SK-N-SH treated with all-trans-retinoic acid at 6 μM for 48 hours (cell line): ENCODE results near the gene PXYLP1.

Experiments used
- ATAC-seq: fragments of 200-7000 bp; cut with Tn5 transposase; 3 replicates; pipeline ENCODE4 v1.9.1; 2020; ENCODE audit warnings: mild to moderate bottlenecking, moderate library complexity
- ARNTL ChIP-seq: fragments of 450-650 bp; formaldehyde crosslinking; IDR thresholded peaks from 2 replicates; pipeline ENCODE4 v1.5.0; 2020; ENCODE audit warnings: low read depth, mild to moderate bottlenecking, moderate library complexity, borderline replicate concordance
- BACH2 ChIP-seq: fragments of 250-450 bp; sonication (Bioruptor Pico); IDR thresholded peaks from 2 replicates; pipeline ENCODE4 v1.9.0; 2021; ENCODE audit warnings: mild to moderate bottlenecking, borderline replicate concordance
- CREB5 ChIP-seq: fragments of 250-450 bp; sonication (Bioruptor Pico); IDR thresholded peaks from 2 replicates; pipeline ENCODE4 v1.5.1; 2020; ENCODE audit warnings: low read depth, mild to moderate bottlenecking, moderate library complexity
- ESRRG ChIP-seq: fragments of 250-450 bp; sonication (Bioruptor Pico); IDR thresholded peaks from 2 replicates; pipeline ENCODE4 v1.6.1; 2021; ENCODE audit warnings: mild to moderate bottlenecking
- GLIS3 ChIP-seq: fragments of 250-450 bp; sonication (Bioruptor Pico); IDR thresholded peaks from 2 replicates; pipeline ENCODE4 v1.5.0; 2020; ENCODE audit warnings: mild to moderate bottlenecking, moderate library complexity
- ISL1 ChIP-seq: fragments of 250-450 bp; sonication (Bioruptor Pico); IDR thresholded peaks from 2 replicates; pipeline ENCODE4 v2.1.2; 2022; ENCODE audit warnings: mild to moderate bottlenecking, moderate library complexity
- POU6F1 ChIP-seq: fragments of 250-450 bp; sonication (Bioruptor Pico); IDR thresholded peaks from 2 replicates; pipeline ENCODE4 v1.8.0; 2021; ENCODE audit warnings: low read depth, mild to moderate bottlenecking, moderate library complexity, borderline replicate concordance
- SNAI2 ChIP-seq: fragments of 250-450 bp; sonication (Bioruptor Pico); IDR thresholded peaks from 2 replicates; pipeline ENCODE4 v1.5.0; 2020; ENCODE audit warnings: mild to moderate bottlenecking, moderate library complexity
- TCF4 ChIP-seq: fragments of 250-450 bp; sonication (Bioruptor Pico); IDR thresholded peaks from 2 replicates; pipeline ENCODE4 v1.8.0; 2021; ENCODE audit warnings: mild to moderate bottlenecking, moderate library complexity, borderline replicate concordance
- TOX ChIP-seq: fragments of 250-450 bp; sonication (Bioruptor Pico); IDR thresholded peaks from 2 replicates; pipeline ENCODE4 v1.8.0; 2021; ENCODE audit warnings: mild to moderate bottlenecking, moderate library complexity, borderline replicate concordance
- TSHZ2 ChIP-seq: fragments of 250-450 bp; sonication (Bioruptor Pico); IDR thresholded peaks from 2 replicates; pipeline ENCODE4 v1.5.0; 2020; ENCODE audit warnings: mild to moderate bottlenecking, moderate library complexity
- ZFP3 ChIP-seq: fragments of 250-450 bp; sonication (Bioruptor Pico); IDR thresholded peaks from 2 replicates; pipeline ENCODE4 v1.5.0; 2020; ENCODE audit warnings: mild to moderate bottlenecking, moderate library complexity
- ZFP30 ChIP-seq: fragments of 450-650 bp; formaldehyde crosslinking; IDR thresholded peaks from 2 replicates; pipeline ENCODE4 v1.5.0; 2022; ENCODE audit warnings: mild to moderate bottlenecking, moderate library complexity
- ZNF565 ChIP-seq: fragments of 450-650 bp; formaldehyde crosslinking; conservative IDR thresholded peaks from 2 replicates; pipeline ENCODE4 v1.5.0; 2020; ENCODE audit warnings: low read depth, mild to moderate bottlenecking, moderate library complexity
- TF ChIP-seq, protein P1 (sequence below): fragments of 250-450 bp; sonication (Bioruptor Pico); IDR thresholded peaks from 2 replicates; pipeline ENCODE4 v1.5.1; 2021; ENCODE audit warnings: mild to moderate bottlenecking, moderate library complexity

The PXYLP1 gene

GRCh38 chr3:141212101-141212500, 19.5 kb upstream of the PXYLP1 start:
- TF ChIP-seq ZNF565 (CRISPR knock-in tag) (no peak), ZFP3 (no peak), TCF4 (CRISPR knock-in tag) (no peak), ARNTL (CRISPR knock-in tag) (no peak)
- ATAC-seq = no peak

- TF ChIP-seq ESRRG (no peak), CREB5 (CRISPR knock-in tag) (no peak), ZFP30 (no peak), ZNF565 (CRISPR knock-in tag) (no peak), BACH2 (CRISPR knock-in tag) (no peak), GLIS3 (CRISPR knock-in tag) (no peak), TSHZ2 (CRISPR knock-in tag) (no peak)
- TF ChIP-seq, all 23 proteins: peak for 0
- ATAC-seq = no peak
Observed at GRCh38 chr3:141212555-141212954, 19.1 kb upstream of the PXYLP1 start.

DNA sequence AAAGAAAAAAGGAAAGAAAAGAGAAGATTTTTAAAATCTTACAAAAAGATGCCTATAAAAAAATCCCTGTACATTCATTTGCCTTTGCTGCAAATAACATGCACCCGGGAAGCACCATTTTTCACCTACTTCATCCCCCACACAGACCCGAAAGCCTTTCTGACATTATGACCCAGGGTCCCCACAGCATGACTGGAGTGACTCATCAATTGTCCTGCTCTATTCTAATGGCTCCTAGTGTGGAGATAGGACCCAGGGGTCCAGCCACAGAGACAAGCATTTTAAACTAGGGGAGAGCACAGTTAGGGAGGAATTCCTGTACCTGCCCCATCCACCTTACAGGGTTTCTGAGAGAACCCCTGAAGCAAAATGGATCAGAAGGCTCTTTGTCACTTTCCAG, 14.7 kb upstream of the PXYLP1 start:
- no peak for ATAC-seq
- TF ChIP-seq ISL1 = no peak
- TF ChIP-seq SNAI2 = no peak
- no peak for TF ChIP-seq TCF4 (CRISPR knock-in tag)
- no peak for TF ChIP-seq TSHZ2 (CRISPR knock-in tag)
- TF ChIP-seq, protein P1, sequence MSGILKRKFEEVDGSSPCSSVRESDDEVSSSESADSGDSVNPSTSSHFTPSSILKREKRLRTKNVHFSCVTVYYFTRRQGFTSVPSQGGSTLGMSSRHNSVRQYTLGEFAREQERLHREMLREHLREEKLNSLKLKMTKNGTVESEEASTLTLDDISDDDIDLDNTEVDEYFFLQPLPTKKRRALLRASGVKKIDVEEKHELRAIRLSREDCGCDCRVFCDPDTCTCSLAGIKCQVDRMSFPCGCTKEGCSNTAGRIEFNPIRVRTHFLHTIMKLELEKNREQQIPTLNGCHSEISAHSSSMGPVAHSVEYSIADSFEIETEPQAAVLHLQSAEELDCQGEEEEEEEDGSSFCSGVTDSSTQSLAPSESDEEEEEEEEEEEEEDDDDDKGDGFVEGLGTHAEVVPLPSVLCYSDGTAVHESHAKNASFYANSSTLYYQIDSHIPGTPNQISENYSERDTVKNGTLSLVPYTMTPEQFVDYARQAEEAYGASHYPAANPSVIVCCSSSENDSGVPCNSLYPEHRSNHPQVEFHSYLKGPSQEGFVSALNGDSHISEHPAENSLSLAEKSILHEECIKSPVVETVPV (CRISPR knock-in tag) = no peak
- no peak for TF ChIP-seq POU6F1 (CRISPR knock-in tag)
- TF ChIP-seq ZFP30 = no peak
- TF ChIP-seq CREB5 (CRISPR knock-in tag) = no peak
- no peak for TF ChIP-seq TOX (CRISPR knock-in tag)
- TF ChIP-seq ZFP3 = no peak
- no peak for TF ChIP-seq ZNF565 (CRISPR knock-in tag)
- no peak for TF ChIP-seq ARNTL (CRISPR knock-in tag)

DNA sequence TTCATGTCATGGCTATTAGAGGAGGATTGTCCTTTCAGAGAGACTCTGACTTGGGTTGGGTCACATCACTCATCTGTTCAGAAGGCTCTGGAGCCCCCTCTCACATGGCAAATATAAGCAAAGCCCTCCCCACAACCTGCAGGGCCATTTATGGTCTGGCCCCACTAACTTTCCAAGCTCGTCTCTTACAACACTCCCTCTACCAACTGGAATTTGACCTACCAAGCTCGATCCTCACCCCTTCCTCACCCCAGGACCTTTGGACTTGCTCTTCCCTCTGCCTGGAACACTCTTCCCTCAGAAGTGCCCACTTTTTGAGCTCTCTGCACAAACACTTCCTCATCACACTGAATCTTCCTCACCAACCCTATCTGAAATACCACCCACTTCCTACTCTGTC, 14.2 kb upstream of the PXYLP1 start:
- ATAC-seq = no peak
- TF ChIP-seq GLIS3 (CRISPR knock-in tag) (no peak), BACH2 (CRISPR knock-in tag) (no peak)
